Measurements from ENCODE around the gene RGS3. TPM values are rescaled to one million over a fixed set of nuclear protein-coding genes. Genes with fewer than 3 reads are reported as not detected.
A peak's percentile ranks its signal among the peaks of the same experiment; 100 is the strongest.

The RGS3 gene
- total and polyA plus RNA-seq, 2 donors (not counting 3 experiments of a cell fraction or from before 2014, with no cell fraction given): 356 to 416 TPM

GRCh38 chr9:113618836-113619490, 155.4 kb downstream of the RGS3 start:
- peak overlapping the region; percentile 94 for H3K9ac ChIP-seq (replicated peaks; ENCODE audit: extremely low read depth, insufficient read depth, low read length)
- peaks cover 63% of the 10 kb centered on the region for H3K4me1 ChIP-seq (ENCODE audit: control insufficient read depth, extremely low read depth, insufficient read depth, low read length)
- no peaks in the 10 kb centered on the region for H4K20me1 ChIP-seq (replicated peaks; ENCODE audit: control insufficient read depth, extremely low read depth, insufficient read depth, low read length)
- no peak for TF ChIP-seq EZH2 (IDR thresholded peaks at IDR 0.05; ENCODE audit: borderline replicate concordance, low read depth, low read length, severe bottlenecking)
- TF ChIP-seq MYC (IDR thresholded peaks at IDR 0.05; ENCODE audit: low read depth, low read length): no peak
- TF ChIP-seq FOS (IDR thresholded peaks at IDR 0.05; ENCODE audit: borderline replicate concordance, insufficient read depth, low read length): no peak
- TF ChIP-seq POLR2A (IDR thresholded peaks at IDR 0.05; ENCODE audit: low read depth, low read length): no peak
- no peak for TF ChIP-seq JUN (IDR thresholded peaks at IDR 0.05; ENCODE audit: borderline replicate concordance, insufficient read depth, insufficient read length, low read depth)
- TF ChIP-seq POLR2AphosphoS5 (IDR thresholded peaks at IDR 0.05; ENCODE audit: insufficient read depth, low read depth, low read length): no peak
- no peak for TF ChIP-seq MAX (IDR thresholded peaks at IDR 0.05; ENCODE audit: insufficient read depth, insufficient read length)
- no peak for TF ChIP-seq GATA2 (IDR thresholded peaks at IDR 0.05; ENCODE audit: insufficient read depth, insufficient read length, low read depth, low read length)
- TF ChIP-seq CTCF (IDR thresholded peaks at IDR 0.05; ENCODE audit: extremely low read depth in 1 of 2, insufficient read depth in 1 of 2, low read depth in 1 of 2, low read length in 2 of 2): no peak
- no peak overlapping the region for H3K4me3 ChIP-seq (replicated peaks in 1 of 3; ENCODE audit: insufficient read depth in 1 of 3, low read depth in 1 of 3, low read length in 3 of 3)
- no peaks in the 10 kb centered on the region for H3K36me3 ChIP-seq (ENCODE audit: control insufficient read depth in 2 of 2, extremely low read depth in 1 of 2, insufficient read depth in 2 of 2, low read length in 2 of 2)
- H3K9me1 ChIP-seq (replicated peaks; ENCODE audit: control insufficient read depth, extremely low read depth, insufficient read depth, low read length): no peaks in the 10 kb centered on the region
- peak overlapping the region; percentile 57 for H3K4me2 ChIP-seq (ENCODE audit: insufficient read depth, low read length)
- no peaks in the 10 kb centered on the region for H3K9me3 ChIP-seq (replicated peaks; ENCODE audit: control insufficient read depth, insufficient read depth, low read length)
- H3K27ac ChIP-seq (ENCODE audit: insufficient read depth, low read depth, low read length): peak overlapping the region; percentile 100
- ChIA-PET POLR2A (interaction anchor here (1.3 to 4.6 kb wide), 4 partner anchors 9 to 36 kb away, joined by 4 to 45 read pairs (median 20); no protein-coding TSS in a partner anchor), CTCF (interaction anchor here (1.0 to 5.2 kb wide), 4 partner anchors 9 to 36 kb away, joined by 6 to 50 read pairs (median 7); no protein-coding TSS in a partner anchor)
- no TSS peak for BruUV-seq (replicated peaks)
- intact Hi-C loops (cut with micrococcal nuclease) (no loop called here), dilution Hi-C loops (cut with MboI; ENCODE audit: extremely low pct_ligation_motif_present, low sequenced_read_pairs) (no loop called here)
- DNase-seq (ENCODE audit: low read depth, low spot score) (no peak), FAIRE-seq (no peak)
- H2AFZ ChIP-seq (ENCODE audit: low read depth, low read length): no peak overlapping the region
- H3K27me3 ChIP-seq (ENCODE audit: control insufficient read depth in 2 of 2, insufficient read depth in 2 of 2, low read length in 2 of 2): no peaks in the 10 kb centered on the region
- H3K79me2 ChIP-seq (ENCODE audit: control insufficient read depth, insufficient read depth, low read length): peaks cover 6% of the 10 kb centered on the region
